ENCODE results near the gene LGI4. TPM values are rescaled to one million over a fixed set of nuclear protein-coding genes. Genes with fewer than 3 reads are reported as not detected.

LGI4 gene
- total RNA-seq, 1 donor from 2014 or later: 0.20 TPM

GRCh38 chr19:35125749-35126623 lies 8.9 kb downstream of the LGI4 start:
- Histone ChIP-seq H3K4me2 (ENCODE audit: low read length) (no peak overlapping the region), H4K20me1 (ENCODE audit: insufficient read depth, low read length) (no peaks in the 10 kb centered on the region), H2AFZ (ENCODE audit: low read depth, low read length) (no peak overlapping the region), H3K9ac (ENCODE audit: low read length) (no peak overlapping the region), H3K27me3 (ENCODE audit: insufficient read depth, low read length) (peaks cover 6% of the 10 kb centered on the region), H3K9me3 (ENCODE audit: insufficient read depth, low read depth, low read length) (no peaks in the 10 kb centered on the region), H3K79me2 (ENCODE audit: insufficient read depth, low read length) (no peaks in the 10 kb centered on the region), H3K4me1 (ENCODE audit: insufficient read depth, low read length) (peaks cover 9% of the 10 kb centered on the region), H3K27ac (ENCODE audit: low read depth, low read length) (no peak overlapping the region), H3K4me3 (ENCODE audit: insufficient read depth, low read depth, low read length) (no peak overlapping the region), H3K36me3 (ENCODE audit: insufficient read depth, low read length) (no peaks in the 10 kb centered on the region)
- FAIRE-seq: no peak
- no peak overlapping the region for H3K4me3 Mint-ChIP-seq (ENCODE audit: unreplicated experiment)
- H3K36me3 Mint-ChIP-seq (ENCODE audit: low read depth, unreplicated experiment): no peaks in the 10 kb centered on the region
- no peaks in the 10 kb centered on the region for H3K4me1 Mint-ChIP-seq (ENCODE audit: low read depth, unreplicated experiment)
- H3K27ac Mint-ChIP-seq (ENCODE audit: unreplicated experiment): no peak overlapping the region
- H3K9me3 Mint-ChIP-seq (ENCODE audit: unreplicated experiment): peaks cover 2% of the 10 kb centered on the region
- TF ChIP-seq CTCF (IDR thresholded peaks at IDR 0.05; ENCODE audit: insufficient read depth, low read depth, low read length) (no peak), EZH2 (IDR thresholded peaks at IDR 0.05; ENCODE audit: insufficient read depth, low read length) (no peak)
- H3K27me3 Mint-ChIP-seq (ENCODE audit: low read depth, unreplicated experiment): peaks cover 46% of the 10 kb centered on the region
- DNase-seq (ENCODE audit: low read depth): no peak

GRCh38 chr19:35125270-35125717 lies 9.6 kb downstream of the LGI4 start:
- no peak overlapping the region for H2AFZ ChIP-seq (ENCODE audit: low read depth, low read length)
- FAIRE-seq (no peak), DNase-seq (ENCODE audit: low read depth) (no peak)
- no peak overlapping the region for H3K27ac Mint-ChIP-seq (ENCODE audit: unreplicated experiment)
- H3K4me3 ChIP-seq (ENCODE audit: insufficient read depth, low read depth, low read length): no peak overlapping the region
- no peaks in the 10 kb centered on the region for H3K4me1 Mint-ChIP-seq (ENCODE audit: low read depth, unreplicated experiment)
- no peak overlapping the region for H3K4me3 Mint-ChIP-seq (ENCODE audit: unreplicated experiment)
- no peak for TF ChIP-seq CTCF (IDR thresholded peaks at IDR 0.05; ENCODE audit: insufficient read depth, low read depth, low read length)
- no peak for TF ChIP-seq EZH2 (IDR thresholded peaks at IDR 0.05; ENCODE audit: insufficient read depth, low read length)
- no peaks in the 10 kb centered on the region for H3K9me3 ChIP-seq (ENCODE audit: insufficient read depth, low read depth, low read length)
- H4K20me1 ChIP-seq (ENCODE audit: insufficient read depth, low read length): no peaks in the 10 kb centered on the region
- no peaks in the 10 kb centered on the region for H3K79me2 ChIP-seq (ENCODE audit: insufficient read depth, low read length)
- peaks cover 2% of the 10 kb centered on the region for H3K9me3 Mint-ChIP-seq (ENCODE audit: unreplicated experiment)
- H3K36me3 Mint-ChIP-seq (ENCODE audit: low read depth, unreplicated experiment): no peaks in the 10 kb centered on the region
- H3K27ac ChIP-seq (ENCODE audit: low read depth, low read length): no peak overlapping the region
- H3K9ac ChIP-seq (ENCODE audit: low read length): no peak overlapping the region
- H3K27me3 ChIP-seq (ENCODE audit: insufficient read depth, low read length): peaks cover 6% of the 10 kb centered on the region
- peaks cover 15% of the 10 kb centered on the region for H3K4me1 ChIP-seq (ENCODE audit: insufficient read depth, low read length)
- H3K4me2 ChIP-seq (ENCODE audit: low read length): no peak overlapping the region
- no peaks in the 10 kb centered on the region for H3K36me3 ChIP-seq (ENCODE audit: insufficient read depth, low read length)
- peaks cover 43% of the 10 kb centered on the region for H3K27me3 Mint-ChIP-seq (ENCODE audit: low read depth, unreplicated experiment)
